Right cardiac atrium (tissue), 5 donors: ENCODE results near the gene KDM4D. TPM values are rescaled to one million over a fixed set of nuclear protein-coding genes. Genes with fewer than 3 reads are reported as not detected.
"Not testable (repeated sequence)": the region's sequence is repeated elsewhere in the genome, so short reads cannot be mapped to it uniquely, and the experiment has no call there.

Source experiments
- ATAC-seq, 2 donors: fragments of 200-7000 bp; cut with Tn5 transposase; one replicate each; pipeline versions ENCODE4 v1.8.0 to v1.9.1; 2020; ENCODE audit warnings: moderate library complexity in 2 of 2, mild to moderate bottlenecking in 1 of 2
- DNase-seq, 3 donors: peaks; one replicate each; pipeline ENCODE4 v3.0.0-alpha.2; 2020
- H3K27ac ChIP-seq: one replicate; pipeline ENCODE4 v1.5.1; 2013; ENCODE audit warnings: mild to moderate bottlenecking, low read length, control low read depth, moderate library complexity
- H3K27me3 ChIP-seq: one replicate; pipeline ENCODE4 v1.6.1; 2013; ENCODE audit not compliant: control insufficient read depth, insufficient read depth
- H3K4me1 ChIP-seq: one replicate; pipeline ENCODE4 v1.6.1; 2013; ENCODE audit warnings: low read length; ENCODE audit not compliant: control insufficient read depth, insufficient read depth
- H3K4me3 ChIP-seq: one replicate; pipeline ENCODE4 v1.5.1; 2013; ENCODE audit warnings: low read length, control low read depth
- H3K9me3 ChIP-seq: one replicate; pipeline ENCODE4 v1.6.1; 2013; ENCODE audit warnings: low read length; ENCODE audit not compliant: control insufficient read depth
- WGBS: extraction: QIAGEN DNeasy Blood & Tissue Kit; methylation state at CpG from one replicate; pipeline ENCODE4 v1.1.7; 2013; 5-methylcytosine and 5-hydroxymethylcytosine counted together
- intact Hi-C, 4 donors: fragments of 100-400 bp; cut with DNase I; formaldehyde crosslinking; loops; one replicate each; pipeline versions ENCODE4 v1.11.0 to v1.14.0; 2022 to 2023
- long read RNA-seq, 4 donors: library from polyadenylated mRNA; unstranded; transcript quantifications; one replicate each; pipeline ENCODE4 v2.0.0, GENCODE V29; 2020 to 2021
- polyA plus RNA-seq: library from polyadenylated mRNA; stranded (reverse); fragments of 200-250 nt; gene quantifications from one replicate; pipeline ENCODE4 v1.2.3, GENCODE V29; 2013
- total RNA-seq, 4 donors: library from RNA; stranded (reverse); fragmentation: NEBNext Ultra II Directional; extraction: Animal tissue kit (Norgen Biotek cat#: 25700); gene quantifications; one replicate each; pipeline ENCODE4 v1.2.1, GENCODE V29; 2021
- donor health status: healthy with polysubstance abuse.
- donor health status: DM: no; HTN: yes; CAD: no.
- donor health status: DM: no; HTN: no; CAD: no.
- donor health status: DM: no; HTN: yes; CAD: no; lungs with severe emphysema.
- donor health status: DM: yes; HTN: yes; CAD: no.

Gene KDM4D
- total RNA-seq (1 to 10 TPM in 3 of 4 donors, under 1 TPM in 1; 0.64 to 1.3 (median 1.1) TPM), polyA plus RNA-seq (0.79 TPM)
- long read RNA-seq, donor 1, partial matches to known transcripts: 0 of 4 reads
- long read RNA-seq, donor 1, other reads (novel, unspliced or antisense): 0 of 4 reads
- long read RNA-seq, donor 2, partial matches to known transcripts: 0 of 4 reads
- long read RNA-seq, donor 2, other reads (novel, unspliced or antisense): 1 of 4 reads
- long read RNA-seq, donor 3, partial matches to known transcripts: 0 of 4 reads
- long read RNA-seq, donor 3, other reads (novel, unspliced or antisense): 0 of 4 reads
- long read RNA-seq, donor 4, transcript KDM4D-201 (3 exons, 2,978 nt): major isoform, 7 of 8 reads
- long read RNA-seq, donor 4, partial matches to known transcripts: 0 of 8 reads
- long read RNA-seq, donor 4, other reads (novel, unspliced or antisense): 0 of 8 reads

DNA sequence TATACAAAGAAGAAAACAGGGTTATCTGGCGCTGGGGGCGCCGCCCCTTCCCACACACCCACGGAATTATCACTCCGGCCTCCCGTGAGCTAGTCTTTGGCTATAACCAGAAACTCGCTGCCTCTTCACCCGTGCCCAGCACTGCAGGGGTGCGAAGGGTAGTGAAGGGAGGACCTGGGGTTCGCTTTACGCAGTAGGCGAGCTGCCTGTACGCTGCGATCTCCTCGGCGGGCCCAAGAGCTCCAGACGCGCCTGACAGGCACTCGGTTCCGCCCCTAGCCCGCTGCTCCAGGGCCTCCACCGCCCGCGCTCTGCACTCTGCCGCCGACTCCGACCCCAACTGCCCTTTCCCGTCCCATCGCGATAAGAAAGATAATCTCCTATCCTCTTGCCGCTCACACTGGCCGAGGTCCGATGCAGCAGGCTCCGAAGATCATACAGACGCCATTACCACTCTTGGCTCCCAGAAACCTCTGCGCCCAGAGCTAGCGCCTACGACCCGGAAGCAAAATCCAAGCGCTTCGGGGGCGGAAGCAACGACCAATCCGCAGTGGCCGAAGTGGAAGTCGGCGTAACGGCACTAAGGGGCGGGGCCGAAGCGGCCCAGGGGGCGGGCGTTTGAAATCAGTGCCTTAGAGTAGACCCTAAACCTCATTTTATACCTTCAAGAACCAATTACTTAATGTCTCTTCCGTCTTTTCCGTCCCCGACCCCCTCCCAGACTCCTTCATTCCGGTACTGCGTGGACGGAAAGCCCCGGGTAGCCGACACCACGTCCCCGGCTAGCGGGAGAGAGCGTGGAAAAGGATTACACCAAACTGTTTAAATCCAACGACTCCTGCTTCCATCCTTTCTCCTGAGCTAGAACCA is at the start of gene KDM4D, which contains the start of gene CWC15:
TSS of gene KDM4D (plus strand) at position 611 of the 870 bp plus-strand sequence. CDS start 23,664 bp downstream, outside the sequence.
TSS of gene CWC15 (minus strand) at position 458 of the 870 bp plus-strand sequence. CDS start 1,371 bp downstream, outside the sequence.
- ATAC-seq (peak; percentile 100), DNase-seq (peak; percentile 96 to 97 (median 97))
- Histone ChIP-seq H3K4me1 (no peaks in the 10 kb centered on the region), H3K27ac (peak within 1 kb of the TSS; percentile 87), H3K4me3 (peak within 1 kb of the TSS; percentile 97), H3K27me3 (no peaks in the 10 kb centered on the region), H3K9me3 (no peaks in the 10 kb centered on the region)
- under 1% methylated on average over 65 of the region's 66 CpGs for WGBS
- intact Hi-C loops: no loop called here

DNA sequence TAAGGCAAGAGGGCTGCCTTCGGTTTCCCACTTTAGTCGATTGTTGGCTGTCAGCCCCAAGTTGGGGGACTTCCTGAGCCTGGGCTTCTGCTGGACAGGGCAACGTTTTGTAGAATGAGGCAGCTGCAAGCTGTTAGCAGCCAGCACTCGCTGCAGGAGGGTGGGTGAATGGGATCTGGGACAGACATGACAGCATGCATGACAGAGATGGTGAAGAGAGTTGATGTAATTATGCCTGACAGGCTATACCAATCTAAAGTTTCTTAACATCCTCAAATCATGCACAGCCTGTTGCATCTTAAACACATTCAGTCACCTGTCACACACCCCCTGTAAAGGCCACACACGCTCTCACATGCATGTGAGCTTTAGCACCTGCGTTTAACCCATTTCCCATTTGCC is 49.3 kb upstream of the KDM4D start:
- intact Hi-C loops: no loop called here
- Histone ChIP-seq H3K9me3 (no peaks in the 10 kb centered on the region), H3K4me1 (peaks cover 16% of the 10 kb centered on the region), H3K27ac (no peak overlapping the region), H3K27me3 (no peaks in the 10 kb centered on the region), H3K4me3 (no peak overlapping the region)
- DNase-seq (no peak), ATAC-seq (no peak)
- WGBS: 47% methylated on average over 6 of the region's 6 CpGs

DNA sequence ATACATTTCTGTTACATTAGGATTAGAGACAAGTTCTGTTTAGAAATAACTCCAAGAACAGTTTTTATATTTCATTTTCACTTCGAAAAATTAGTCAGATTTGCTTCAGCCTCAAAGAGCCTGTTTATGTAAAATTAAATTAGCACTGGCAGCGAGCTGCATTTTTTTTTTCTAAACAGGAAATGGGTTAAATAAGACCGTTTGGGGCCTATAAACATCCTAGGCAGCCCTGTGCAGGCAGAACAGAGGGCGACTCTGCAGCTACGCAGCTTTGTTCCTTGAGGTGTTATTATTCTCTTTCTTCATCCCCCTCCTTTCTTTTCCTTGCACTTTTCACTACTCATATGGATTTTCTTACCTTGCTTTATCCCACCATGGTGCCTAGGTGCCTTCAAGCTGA is 48.9 kb upstream of the KDM4D start:
- intact Hi-C loops: no loop called here
- DNase-seq (no peak), ATAC-seq (no peak)
- Histone ChIP-seq H3K4me1 (peaks cover 18% of the 10 kb centered on the region), H3K27me3 (no peaks in the 10 kb centered on the region), H3K4me3 (no peak overlapping the region), H3K27ac (no peak overlapping the region), H3K9me3 (no peaks in the 10 kb centered on the region)
- 52% methylated on average over 5 of the region's 5 CpGs for WGBS

DNA sequence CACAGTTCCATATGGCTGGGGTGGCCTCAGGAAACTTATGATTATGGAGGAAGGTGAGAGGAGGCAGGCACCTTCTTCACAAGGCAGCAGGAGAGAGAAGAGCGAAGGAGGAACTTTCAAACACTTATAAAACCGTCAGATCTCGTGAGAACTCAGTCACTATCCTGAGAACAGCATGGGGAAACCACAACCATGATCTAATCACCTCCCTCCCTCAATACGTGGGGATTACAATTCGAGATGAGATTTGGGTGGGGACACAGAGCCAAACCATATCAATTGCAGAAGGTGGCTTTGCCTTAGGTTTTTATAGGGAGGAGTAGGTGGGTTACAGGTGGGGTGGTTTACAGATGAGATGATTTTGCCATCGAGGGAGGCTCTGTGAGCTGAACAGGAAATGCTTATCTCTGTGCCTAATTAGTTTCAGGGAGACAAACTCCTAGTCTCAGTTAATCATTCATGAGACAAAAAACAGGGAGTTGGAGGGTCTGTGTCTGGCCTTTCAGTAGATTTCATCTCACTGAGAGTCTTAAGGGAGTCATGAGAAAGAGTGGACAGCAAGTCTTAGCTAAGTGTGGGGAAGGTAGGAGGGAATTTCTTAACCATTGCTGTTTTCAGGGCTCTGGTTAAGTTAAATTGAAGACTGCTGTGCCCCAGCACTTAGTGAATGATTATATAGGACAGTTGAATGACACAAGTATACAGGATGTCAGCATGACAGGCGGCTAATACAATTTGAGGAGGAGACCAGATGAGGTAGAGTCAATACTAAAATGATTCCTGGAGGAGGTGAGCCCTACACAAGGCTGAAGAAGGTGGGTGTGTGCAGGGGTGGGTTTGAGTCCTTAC is 47.9 kb upstream of the KDM4D start:
- Histone ChIP-seq H3K27ac (peak overlapping the region; percentile 9), H3K4me3 (no peak overlapping the region), H3K4me1 (peaks cover 18% of the 10 kb centered on the region), H3K27me3 (no peaks in the 10 kb centered on the region), H3K9me3 (no peaks in the 10 kb centered on the region)
- intact Hi-C loops: no loop called here
- no peak for ATAC-seq
- WGBS: 56% methylated on average over 7 of the region's 7 CpGs
- no peak for DNase-seq

DNA sequence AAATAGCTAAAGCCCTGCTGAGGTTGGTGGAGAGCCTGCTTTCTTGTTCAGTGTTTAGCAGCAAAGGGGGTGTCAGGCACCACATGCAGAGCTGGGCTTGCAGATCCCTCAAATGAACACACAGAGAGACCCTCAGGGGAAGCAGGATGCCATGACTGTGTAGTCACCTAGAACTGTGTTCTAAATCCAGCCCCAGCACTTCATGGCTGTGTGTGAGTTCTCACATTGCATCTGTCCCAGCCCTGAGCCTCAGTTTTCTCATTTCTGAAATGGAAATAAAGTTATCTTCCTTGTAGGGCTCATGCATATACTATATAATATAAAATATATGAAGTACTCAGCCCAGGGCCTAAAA is 47.3 kb upstream of the KDM4D start:
- intact Hi-C loops: no loop called here
- ATAC-seq (peak in 1 of 2 donors; percentile 11), DNase-seq (no peak)
- no peaks in the 10 kb centered on the region for H3K9me3 ChIP-seq
- H3K4me3 ChIP-seq: no peak overlapping the region
- peaks cover 18% of the 10 kb centered on the region for H3K4me1 ChIP-seq
- H3K27me3 ChIP-seq: no peaks in the 10 kb centered on the region
- peak overlapping the region; percentile 11 for H3K27ac ChIP-seq

DNA sequence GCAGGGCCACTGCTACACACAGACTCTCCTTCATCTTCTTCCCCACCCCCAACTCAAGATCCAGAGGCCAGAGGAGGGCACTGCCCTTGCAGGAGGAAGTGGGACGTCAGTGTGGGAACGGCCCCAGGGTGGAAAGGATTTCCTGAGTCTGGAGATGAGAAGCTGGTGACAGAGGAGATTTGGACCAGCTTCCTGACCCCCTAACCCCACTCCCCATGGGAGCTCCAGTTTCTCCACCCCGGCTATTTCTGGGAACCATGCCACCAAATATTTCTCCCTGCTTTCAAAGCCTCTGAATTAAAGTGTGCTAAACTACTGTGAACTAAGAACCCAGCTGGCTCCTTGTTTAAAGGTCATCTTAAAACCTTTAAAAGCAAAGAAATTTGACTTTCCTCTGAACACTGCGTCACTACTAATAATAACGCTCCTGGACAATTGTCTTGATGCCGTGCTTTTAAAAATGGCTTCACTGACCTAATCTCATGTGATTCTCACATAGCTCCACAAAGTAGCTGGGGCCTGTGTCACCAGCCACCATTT is 46.7 kb upstream of the KDM4D start:
- H3K27me3 ChIP-seq: no peaks in the 10 kb centered on the region
- DNase-seq: peak; percentile 94 to 96 (median 95)
- WGBS: 4% methylated on average over 6 of the region's 6 CpGs
- no peaks in the 10 kb centered on the region for H3K9me3 ChIP-seq
- intact Hi-C loops: no loop called here
- peaks cover 18% of the 10 kb centered on the region for H3K4me1 ChIP-seq
- ATAC-seq: peak; percentile 95 to 96
- H3K27ac ChIP-seq: peak overlapping the region; percentile 61
- H3K4me3 ChIP-seq: no peak overlapping the region

DNA sequence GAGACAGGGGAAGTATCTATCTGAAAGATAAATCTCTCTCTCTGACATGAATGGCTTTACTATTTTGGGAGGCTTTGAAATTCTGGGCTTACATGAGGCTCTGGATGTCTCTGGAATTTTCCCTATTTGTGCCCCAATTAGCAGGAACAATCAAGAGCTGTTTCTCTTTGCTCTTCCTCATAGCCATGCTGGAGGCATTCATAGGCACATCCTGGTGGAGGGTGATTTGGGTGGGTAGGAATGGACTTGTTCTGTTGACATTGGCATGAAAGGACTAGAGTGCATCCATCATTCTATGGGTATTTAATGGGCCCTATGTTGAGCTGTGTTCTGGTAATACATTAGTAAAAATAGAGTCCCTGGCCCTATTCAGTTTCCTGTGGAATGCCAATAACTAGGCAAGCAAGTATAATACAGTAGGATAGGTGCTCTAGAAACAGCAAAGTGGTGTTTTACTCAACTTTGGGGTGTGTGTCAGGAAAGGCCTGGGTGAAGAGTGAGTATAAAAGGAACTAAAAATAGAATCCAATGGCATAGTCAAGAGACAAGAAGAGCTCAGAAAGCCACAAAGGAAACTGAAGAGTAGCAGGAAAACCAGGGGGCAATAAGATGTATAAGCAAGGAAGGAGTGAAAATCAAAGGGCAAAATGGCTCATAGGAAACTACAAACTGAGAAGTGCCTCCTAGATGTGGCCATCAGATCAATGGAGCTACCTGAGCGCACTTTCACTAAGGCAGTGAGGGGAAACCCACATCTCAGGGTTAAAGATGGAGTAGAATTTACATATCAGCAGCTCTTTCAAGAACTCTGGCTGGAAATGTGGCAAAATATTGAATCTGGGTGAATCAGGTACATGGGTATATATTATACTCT is 45.2 kb upstream of the KDM4D start:
- intact Hi-C loops: no loop called here
- Histone ChIP-seq H3K27ac (peak overlapping the region; percentile 61), H3K9me3 (no peaks in the 10 kb centered on the region), H3K4me3 (no peak overlapping the region), H3K4me1 (peaks cover 18% of the 10 kb centered on the region), H3K27me3 (no peaks in the 10 kb centered on the region)
- no peak for DNase-seq
- ATAC-seq: no peak
- WGBS: 95% methylated on average over 1 of the region's 1 CpG

DNA sequence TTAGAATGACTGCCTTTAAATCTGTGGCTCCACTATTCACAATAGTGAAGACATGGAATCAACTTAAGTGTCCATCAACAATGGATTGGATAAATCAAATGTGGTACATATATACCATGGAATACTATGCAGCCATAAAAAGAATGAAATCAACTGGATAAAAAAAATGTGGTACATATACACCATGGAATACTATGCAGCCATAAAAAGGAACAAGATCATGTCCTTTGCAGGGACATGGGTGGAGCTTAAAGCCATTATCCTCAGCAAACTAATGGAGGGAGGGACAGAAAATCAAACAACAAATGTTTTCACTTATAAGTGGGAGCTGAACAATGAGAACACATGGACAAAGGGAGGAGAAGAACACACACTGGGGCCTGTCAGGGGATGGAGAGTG is 41.4 kb upstream of the KDM4D start:
- DNase-seq, H3K27ac ChIP-seq, H3K4me3 ChIP-seq, H3K27me3 ChIP-seq, H3K9me3 ChIP-seq, ATAC-seq, intact Hi-C loops: not testable (repeated sequence)
- peaks cover 12% of the 10 kb centered on the region for H3K4me1 ChIP-seq

DNA sequence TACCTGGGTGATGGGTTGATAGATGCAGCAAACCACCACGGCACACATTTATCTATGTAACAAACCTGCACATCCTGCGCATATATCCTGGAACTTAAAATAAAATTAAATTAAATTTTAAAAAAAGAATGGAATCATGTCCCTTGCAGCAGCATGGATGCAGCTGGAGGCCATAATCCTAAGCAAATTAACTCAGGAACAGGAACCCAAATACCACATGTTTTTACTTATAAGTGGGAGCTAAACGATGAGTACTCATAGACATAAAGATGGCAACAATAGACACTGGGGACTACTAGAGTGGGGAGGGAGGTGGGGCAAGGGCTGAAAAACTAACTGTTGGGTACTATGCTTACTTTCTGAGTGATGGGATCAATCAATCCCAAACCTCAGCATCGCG is 41.0 kb upstream of the KDM4D start:
- no peak for ATAC-seq
- Histone ChIP-seq H3K27ac (no peak overlapping the region), H3K4me3 (no peak overlapping the region), H3K27me3 (no peaks in the 10 kb centered on the region), H3K9me3 (no peaks in the 10 kb centered on the region), H3K4me1 (peaks cover 8% of the 10 kb centered on the region)
- intact Hi-C loops: no loop called here
- DNase-seq: no peak
- WGBS: 94% methylated on average over 5 of the region's 5 CpGs
